H54 (cell line): ENCODE measurements around the gene DNTT.

Experiments
- DNase-seq: peaks from one replicate; pipeline ENCODE4 v3.0.0; 2011; ENCODE audit warnings: low spot score, mixed read lengths; ENCODE audit not compliant: insufficient read length
- FAIRE-seq: peaks from 3 replicates; lab custom pipeline; 2011; peaks lifted over from hg19 to GRCh38; lab: Jason Lieb, UNC
- POLR2A ChIP-seq: IDR thresholded peaks from 2 replicates; pipeline ENCODE4 v1.6.1; 2011; ENCODE audit warnings: low read depth, mild to moderate bottlenecking, low read length

DNTT gene

DNA sequence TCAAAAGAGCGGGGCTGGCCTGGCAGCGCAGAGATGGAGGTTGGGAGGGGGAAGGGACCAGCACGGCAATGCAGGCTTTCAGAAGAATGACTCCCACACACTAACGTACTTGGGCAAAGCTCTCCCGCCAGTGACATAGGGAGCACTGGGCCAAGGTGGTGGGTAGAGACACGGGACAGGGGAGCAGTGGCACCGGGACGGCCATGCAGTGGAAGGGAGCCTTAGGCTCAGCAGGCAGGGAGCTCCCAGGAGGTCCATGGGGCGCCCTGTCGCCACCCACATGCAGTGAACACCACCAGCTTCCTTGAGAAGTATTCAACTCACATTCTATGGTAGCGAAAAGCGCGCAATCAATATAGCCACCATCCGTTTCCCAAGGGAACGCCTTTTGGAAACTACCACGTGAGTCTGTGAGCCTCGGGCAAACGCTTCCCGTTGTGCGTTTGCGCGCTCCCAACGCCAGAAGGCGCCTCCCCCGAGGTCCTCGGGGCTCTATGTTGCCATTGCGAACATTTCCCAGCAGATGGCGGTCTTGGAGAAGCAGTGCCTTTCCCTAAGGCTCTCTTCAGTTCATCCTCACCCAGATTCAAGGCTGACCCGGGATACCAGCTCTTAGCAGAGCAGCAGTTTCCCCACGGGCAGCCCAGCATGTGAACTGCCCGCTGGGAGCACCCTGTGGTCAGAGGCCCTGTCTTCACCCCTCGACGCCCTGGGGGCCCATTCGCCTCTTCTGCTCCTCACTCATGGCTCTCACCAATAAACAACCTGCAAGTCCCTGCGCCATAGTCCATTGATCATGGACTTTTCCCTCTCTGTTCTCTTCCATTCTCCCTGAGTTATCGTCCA lies 71.0 kb downstream of the DNTT start:
- FAIRE-seq, result peak; percentile 66
- peak; percentile 95 for DNase-seq
- no peak; the same call in 1 of the 2 replicates for TF ChIP-seq POLR2A

DNA sequence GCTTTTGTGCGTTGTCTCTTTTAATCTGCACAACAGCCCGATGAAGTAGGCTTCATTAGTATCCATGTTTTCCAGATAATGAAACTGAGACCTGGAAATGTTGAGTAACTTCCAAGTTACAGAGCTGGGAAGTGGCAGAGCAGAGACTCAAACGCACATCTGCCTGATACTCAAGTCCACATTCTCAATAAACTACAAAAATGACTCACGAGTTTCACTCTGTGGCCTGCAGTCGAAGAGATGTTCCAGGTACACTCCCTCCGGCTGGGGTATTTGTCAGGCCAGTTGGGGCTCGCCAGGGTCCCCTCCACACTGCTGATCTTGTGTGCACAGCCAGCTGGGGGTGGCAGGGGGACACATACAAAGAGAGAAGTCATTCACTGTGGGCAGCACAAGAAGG lies 72.2 kb downstream of the DNTT start:
- FAIRE-seq (no peak), DNase-seq (no peak)
- TF ChIP-seq POLR2A, result no peak

DNA sequence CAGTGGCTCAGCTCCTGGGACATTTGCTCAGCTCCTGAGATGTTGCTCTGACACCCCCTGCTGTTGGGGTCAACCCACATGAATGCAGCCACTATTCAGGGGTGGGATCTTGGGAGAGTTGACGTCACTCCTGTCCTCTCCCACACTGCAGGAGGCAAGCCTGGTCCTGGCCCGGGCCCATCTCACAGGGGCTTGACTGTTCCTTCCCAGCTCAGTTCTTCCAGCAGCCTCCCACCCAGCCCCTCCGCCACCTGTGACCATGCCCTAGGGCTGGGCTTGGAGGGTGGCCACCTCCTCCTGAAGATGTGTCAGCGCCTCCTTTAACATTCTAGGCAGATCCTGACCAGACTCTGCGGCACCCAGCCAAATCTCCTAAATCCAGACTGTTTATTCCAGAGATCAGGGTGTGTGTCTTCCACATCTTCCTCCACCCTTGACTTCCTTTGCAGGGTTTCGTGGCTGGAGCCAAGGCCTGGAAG lies 73.6 kb downstream of the DNTT start:
- FAIRE-seq (no peak), DNase-seq (peak; percentile 11)
- TF ChIP-seq POLR2A, result no peak

DNA sequence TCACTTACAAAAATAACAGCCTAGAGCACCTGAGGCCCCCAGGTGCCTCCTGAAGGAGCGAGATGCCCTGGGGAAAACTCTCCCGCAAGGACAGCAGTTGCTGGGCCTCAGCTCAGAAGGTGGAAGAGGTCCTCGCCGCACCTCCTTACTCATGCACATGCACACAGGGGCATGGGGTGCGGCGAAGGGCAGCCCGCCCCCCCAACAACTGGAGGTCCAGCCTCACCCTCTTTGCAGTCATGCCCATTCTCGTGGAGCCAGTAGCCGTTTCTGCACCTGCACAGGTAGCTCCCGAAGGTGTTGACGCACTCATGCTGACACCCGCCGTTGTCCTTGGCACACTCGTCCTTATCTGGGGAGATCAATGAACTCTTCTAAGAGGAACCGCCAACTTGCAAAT lies 74.5 kb downstream of the DNTT start:
- no peak for TF ChIP-seq POLR2A
- DNase-seq, result no peak
- no peak for FAIRE-seq

DNA sequence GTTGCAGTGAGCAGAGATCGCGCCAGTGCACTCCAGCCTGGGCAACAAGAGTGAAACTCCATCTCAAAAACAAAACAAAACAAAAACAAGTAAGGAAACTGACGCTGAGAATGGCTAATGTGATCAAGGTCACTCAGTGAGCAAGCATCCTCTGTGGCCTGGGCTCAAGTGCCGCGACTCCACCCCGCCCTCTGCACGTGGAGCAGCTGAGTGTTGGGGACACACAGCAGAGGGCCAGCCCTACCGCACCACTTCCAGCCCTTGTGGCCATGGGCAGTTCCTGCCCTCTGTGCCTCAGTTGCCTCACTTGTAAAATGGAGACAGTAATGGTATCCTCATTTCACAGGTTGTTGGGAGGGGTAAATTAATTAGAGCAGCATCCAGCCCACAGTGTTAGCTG lies 75.5 kb downstream of the DNTT start:
- no peak for DNase-seq
- no peak for FAIRE-seq

DNA sequence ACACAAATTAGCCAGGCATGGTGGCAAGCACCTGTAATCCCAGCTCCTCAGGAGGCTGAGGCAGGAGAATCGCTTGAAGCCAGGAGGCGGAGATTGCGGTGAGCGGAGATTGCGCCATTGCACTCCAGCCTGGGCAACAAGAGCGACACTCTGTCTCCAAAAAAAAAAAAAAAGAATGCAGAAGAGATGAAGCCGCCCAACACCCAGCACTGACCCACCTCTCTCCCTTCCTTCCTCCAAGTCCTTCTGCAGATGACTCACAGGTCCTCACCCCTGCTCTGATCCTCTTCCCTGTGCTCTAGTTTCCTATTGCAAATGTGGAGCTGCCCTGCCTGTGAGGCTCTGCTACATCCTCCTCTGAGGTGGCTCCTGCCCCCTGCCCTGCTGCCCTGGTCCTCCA lies 76.6 kb downstream of the DNTT start:
- DNase-seq (peak; percentile 33), FAIRE-seq (no peak)
- TF ChIP-seq POLR2A, result no peak

More for the DNA sequence above, 75.5 kb downstream of the DNTT start:
- TF ChIP-seq POLR2A, result no peak

DNA sequence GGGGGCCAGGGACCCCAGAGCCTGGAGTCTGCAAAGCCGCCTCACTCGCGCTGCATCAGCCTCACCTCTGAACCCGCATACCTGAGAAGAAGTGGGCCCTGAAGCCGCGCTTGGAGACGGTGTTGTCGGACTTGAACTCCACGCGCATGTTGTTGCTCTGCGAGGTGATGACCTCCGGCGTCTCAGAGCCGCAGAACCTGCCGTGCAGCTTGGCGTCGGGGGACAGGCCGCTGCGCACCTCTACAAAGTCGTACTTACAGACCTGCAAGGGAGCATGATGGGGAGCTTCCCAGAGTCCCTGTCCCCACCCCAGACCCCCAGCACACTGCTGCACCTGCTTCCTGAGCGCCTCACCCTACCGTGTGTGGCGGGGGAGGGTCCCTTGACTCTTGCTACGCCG lies 80.3 kb downstream of the DNTT start:
- DNase-seq (no peak), FAIRE-seq (no peak)
- no peak for TF ChIP-seq POLR2A

DNA sequence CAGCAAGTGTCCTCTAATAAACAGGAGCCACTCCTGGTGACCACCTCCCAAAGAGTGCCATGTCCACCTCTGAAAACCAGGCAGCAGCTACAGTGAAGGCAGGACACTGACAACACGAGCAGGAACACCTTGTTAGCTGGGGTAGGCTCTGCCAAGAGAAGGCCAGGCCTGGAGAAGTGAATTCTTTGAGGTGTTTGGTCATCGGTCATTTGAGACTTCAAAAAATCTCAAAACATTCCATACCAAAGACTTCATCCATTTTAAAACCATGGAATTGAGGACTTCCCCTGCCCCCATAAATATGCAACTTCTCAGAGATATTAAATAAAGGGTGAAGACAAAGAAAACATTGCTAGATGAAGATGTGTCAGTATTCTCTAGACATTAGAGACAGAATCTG lies 82.9 kb downstream of the DNTT start:
- FAIRE-seq, result no peak
- no peak for TF ChIP-seq POLR2A
- no peak for DNase-seq

DNA sequence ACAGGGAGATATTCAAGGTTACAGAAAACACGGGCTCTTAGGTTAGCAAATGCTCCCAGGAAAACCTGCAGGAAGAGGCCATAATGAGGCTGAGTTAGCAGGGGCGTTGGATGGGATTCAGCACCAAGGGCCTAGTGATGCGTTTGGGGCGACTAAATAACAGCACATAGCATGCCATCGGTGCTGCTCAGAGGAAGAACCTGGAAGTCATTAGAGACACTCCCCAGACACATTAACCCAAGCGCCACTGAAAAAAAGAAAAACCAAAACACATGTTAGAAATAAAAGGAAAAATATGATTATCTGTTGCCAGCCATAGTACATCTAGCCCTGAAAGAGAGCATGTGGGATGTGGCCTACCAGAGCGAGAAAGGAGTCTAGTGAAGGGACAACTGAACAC lies 83.4 kb downstream of the DNTT start:
- FAIRE-seq (no peak), DNase-seq (no peak)
- TF ChIP-seq POLR2A, result no peak
